ENCODE results near the gene LTA4H. TPM values are rescaled to one million over a fixed set of nuclear protein-coding genes. Genes with fewer than 3 reads are reported as not detected.

LTA4H gene
- polyA plus RNA-seq, 1 experiment: 93.6 TPM

DNA sequence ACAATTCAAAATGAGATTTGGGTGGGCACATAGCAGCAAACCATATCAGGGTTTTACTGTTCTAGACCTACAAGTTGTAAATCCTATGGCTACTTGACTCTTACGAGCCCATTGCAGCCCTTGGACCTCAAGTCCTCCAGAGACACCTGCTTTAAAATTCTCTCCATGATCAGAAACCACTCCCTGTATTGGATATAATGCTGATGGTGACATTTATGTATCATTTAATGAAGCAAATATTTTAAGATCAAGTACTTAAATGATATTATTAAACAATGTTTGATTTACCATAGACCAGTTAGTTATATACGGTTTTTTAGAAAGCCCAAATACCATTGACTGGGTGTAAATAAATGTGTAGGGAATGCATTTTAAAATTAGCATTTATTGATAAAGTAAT is 68.1 kb downstream of the LTA4H start:
- no peak for DNase-seq (ENCODE audit: low read depth, low spot score)
- TF ChIP-seq, protein P1, sequence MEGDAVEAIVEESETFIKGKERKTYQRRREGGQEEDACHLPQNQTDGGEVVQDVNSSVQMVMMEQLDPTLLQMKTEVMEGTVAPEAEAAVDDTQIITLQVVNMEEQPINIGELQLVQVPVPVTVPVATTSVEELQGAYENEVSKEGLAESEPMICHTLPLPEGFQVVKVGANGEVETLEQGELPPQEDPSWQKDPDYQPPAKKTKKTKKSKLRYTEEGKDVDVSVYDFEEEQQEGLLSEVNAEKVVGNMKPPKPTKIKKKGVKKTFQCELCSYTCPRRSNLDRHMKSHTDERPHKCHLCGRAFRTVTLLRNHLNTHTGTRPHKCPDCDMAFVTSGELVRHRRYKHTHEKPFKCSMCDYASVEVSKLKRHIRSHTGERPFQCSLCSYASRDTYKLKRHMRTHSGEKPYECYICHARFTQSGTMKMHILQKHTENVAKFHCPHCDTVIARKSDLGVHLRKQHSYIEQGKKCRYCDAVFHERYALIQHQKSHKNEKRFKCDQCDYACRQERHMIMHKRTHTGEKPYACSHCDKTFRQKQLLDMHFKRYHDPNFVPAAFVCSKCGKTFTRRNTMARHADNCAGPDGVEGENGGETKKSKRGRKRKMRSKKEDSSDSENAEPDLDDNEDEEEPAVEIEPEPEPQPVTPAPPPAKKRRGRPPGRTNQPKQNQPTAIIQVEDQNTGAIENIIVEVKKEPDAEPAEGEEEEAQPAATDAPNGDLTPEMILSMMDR (IDR thresholded peaks at IDR 0.05; ENCODE audit: low read depth, low read length): no peak
- CTCF ChIA-PET: interaction anchor here (0.7 to 0.8 kb wide), 2 partner anchors 8 to 32 kb away, joined by 3 to 10 read pairs; no protein-coding TSS in a partner anchor
- Histone ChIP-seq H3K27me3 (ENCODE audit: control insufficient read depth, insufficient read depth, low read length) (peaks cover 5% of the 10 kb centered on the region), H3K9me3 (ENCODE audit: control insufficient read depth, insufficient read depth, low read length) (no peaks in the 10 kb centered on the region), H3K27ac (ENCODE audit: low read depth, low read length) (no peak overlapping the region), H3K4me3 (ENCODE audit: low read depth, low read length) (no peak overlapping the region)
- POLR2A ChIA-PET: no interaction called here

DNA sequence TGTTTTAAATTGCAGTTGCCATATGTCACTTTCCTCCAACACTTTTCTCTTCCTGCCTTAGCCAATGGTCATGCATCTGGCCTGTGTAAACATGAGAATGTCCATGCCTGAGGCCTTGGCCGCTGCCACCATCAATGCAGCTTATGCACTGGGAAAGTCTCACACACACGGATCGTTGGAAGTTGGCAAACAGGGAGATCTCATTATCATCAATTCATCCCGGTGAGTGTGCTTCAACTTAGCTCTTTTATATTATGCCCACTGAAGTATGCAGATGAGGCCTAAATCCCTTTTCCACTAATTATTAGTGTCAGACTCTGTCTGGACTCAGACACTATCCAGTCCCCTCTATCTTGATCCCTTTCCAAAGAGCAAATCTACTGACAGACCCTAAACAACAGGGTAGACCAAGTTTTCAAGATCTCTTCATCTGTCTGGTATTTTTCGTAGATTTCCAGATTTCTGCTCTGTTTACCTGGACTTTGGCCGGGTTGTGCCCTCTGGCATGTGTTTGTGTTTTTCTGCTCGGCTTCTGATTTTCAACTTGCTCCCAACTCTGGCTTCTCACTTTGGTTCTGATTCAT is 69.0 kb downstream of the LTA4H start:
- no peak for DNase-seq (ENCODE audit: low read depth, low spot score)
- Histone ChIP-seq H3K27me3 (ENCODE audit: control insufficient read depth, insufficient read depth, low read length) (peaks cover 5% of the 10 kb centered on the region), H3K4me3 (ENCODE audit: low read depth, low read length) (no peak overlapping the region), H3K27ac (ENCODE audit: low read depth, low read length) (peak overlapping the region; percentile 31), H3K9me3 (ENCODE audit: control insufficient read depth, insufficient read depth, low read length) (no peaks in the 10 kb centered on the region)
- POLR2A ChIA-PET: no interaction called here
- CTCF ChIA-PET: no interaction called here
- TF ChIP-seq, protein P1 (IDR thresholded peaks at IDR 0.05; ENCODE audit: low read depth, low read length): no peak

DNA sequence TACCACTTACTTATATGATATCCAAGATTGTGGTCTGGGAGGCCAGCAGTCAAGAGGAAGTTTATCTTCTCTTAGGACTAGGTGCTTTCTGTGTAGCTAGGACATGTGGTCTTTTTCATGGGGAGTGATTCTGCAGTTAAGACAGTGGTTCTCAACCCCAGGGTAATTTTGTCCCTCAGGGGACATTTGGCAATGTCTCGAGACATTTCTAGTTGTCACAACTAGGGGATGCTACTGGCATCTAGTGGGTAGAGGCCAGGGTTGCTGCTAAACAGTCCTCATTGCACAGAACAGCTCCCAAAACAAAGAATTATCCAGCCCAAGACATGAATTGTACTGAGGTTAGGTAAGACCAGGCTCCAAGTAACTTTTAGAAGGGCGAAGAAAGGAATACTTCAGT is 72.3 kb downstream of the LTA4H start:
- Histone ChIP-seq H3K27me3 (ENCODE audit: control insufficient read depth, insufficient read depth, low read length) (peaks cover 5% of the 10 kb centered on the region), H3K9me3 (ENCODE audit: control insufficient read depth, insufficient read depth, low read length) (no peaks in the 10 kb centered on the region), H3K27ac (ENCODE audit: low read depth, low read length) (no peak overlapping the region), H3K4me3 (ENCODE audit: low read depth, low read length) (no peak overlapping the region)
- ChIA-PET CTCF (no interaction called here), POLR2A (no interaction called here)
- TF ChIP-seq, protein P1 (IDR thresholded peaks at IDR 0.05; ENCODE audit: low read depth, low read length): no peak
- no peak for DNase-seq (ENCODE audit: low read depth, low spot score)

DNA sequence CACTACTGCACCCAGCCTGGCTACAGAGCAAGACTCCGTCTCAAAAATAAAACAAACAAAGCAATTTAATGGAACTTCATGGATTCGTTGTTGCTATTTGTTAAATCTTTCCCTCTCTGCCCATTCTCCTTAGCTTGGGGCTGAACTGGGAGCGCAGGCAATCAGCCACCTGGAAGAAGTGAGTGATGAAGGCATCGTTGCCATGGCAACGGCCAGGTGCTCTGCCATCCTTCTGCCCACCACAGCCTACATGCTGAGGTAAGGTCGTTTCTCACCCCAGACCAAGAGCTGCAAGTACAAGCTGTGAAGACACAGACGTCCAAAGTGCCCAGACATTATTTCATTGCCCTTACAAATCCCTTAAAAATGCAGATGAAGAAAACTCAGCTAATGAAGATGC is 73.2 kb downstream of the LTA4H start:
- CTCF ChIA-PET: no interaction called here
- Histone ChIP-seq H3K27me3 (ENCODE audit: control insufficient read depth, insufficient read depth, low read length) (peaks cover 7% of the 10 kb centered on the region), H3K4me3 (ENCODE audit: low read depth, low read length) (no peak overlapping the region), H3K9me3 (ENCODE audit: control insufficient read depth, insufficient read depth, low read length) (no peaks in the 10 kb centered on the region), H3K27ac (ENCODE audit: low read depth, low read length) (no peak overlapping the region)
- TF ChIP-seq, protein P1 (IDR thresholded peaks at IDR 0.05; ENCODE audit: low read depth, low read length): no peak
- no peak for DNase-seq (ENCODE audit: low read depth, low spot score)
- POLR2A ChIA-PET: no interaction called here

DNA sequence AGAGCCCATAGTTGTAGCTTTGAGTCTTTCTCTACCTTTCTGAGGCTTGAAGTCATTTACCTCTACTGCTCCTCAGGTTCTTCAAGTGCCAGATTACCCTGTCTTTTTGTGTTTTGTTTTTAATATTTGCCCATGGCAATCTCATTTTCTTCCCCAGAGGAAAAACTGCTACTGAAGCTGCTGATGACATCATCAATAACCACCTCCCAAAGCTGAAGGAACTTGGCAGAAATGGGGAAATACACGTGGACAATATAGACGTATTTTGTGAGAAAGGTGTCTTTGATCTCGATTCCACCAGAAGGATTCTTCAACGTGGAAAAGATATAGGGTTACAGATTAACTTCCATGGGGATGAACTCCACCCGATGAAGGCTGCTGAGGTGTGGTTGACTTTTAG is 75.1 kb downstream of the LTA4H start:
- Histone ChIP-seq H3K27me3 (ENCODE audit: control insufficient read depth, insufficient read depth, low read length) (peaks cover 9% of the 10 kb centered on the region), H3K27ac (ENCODE audit: low read depth, low read length) (no peak overlapping the region), H3K9me3 (ENCODE audit: control insufficient read depth, insufficient read depth, low read length) (peaks cover 4% of the 10 kb centered on the region; the same call in 1 of the 2 replicates), H3K4me3 (ENCODE audit: low read depth, low read length) (no peak overlapping the region)
- DNase-seq (ENCODE audit: low read depth, low spot score): no peak
- POLR2A ChIA-PET: no interaction called here
- TF ChIP-seq, protein P1 (IDR thresholded peaks at IDR 0.05; ENCODE audit: low read depth, low read length): no peak
- CTCF ChIA-PET: no interaction called here

Data from AG04450 (cell line).